Aorta (tissue), 5 donors: ENCODE measurements around the gene P2RY12. TPM values are rescaled to one million over a fixed set of nuclear protein-coding genes. Genes with fewer than 3 reads are reported as not detected.

Experiments
- ATAC-seq: fragments of 200-7000 bp; cut with Tn5 transposase; one replicate; pipeline ENCODE4 v1.9.1; 2022; ENCODE audit warnings: moderate library complexity; ENCODE audit not compliant: low FRiP score
- DNase-seq, 2 donors: peaks; one replicate each; pipeline ENCODE4 v3.0.0-alpha.2; 2020
- H3K27ac ChIP-seq, 2 donors: one replicate each; pipeline ENCODE4 v1.5.1; 2013; ENCODE audit warnings: low read length in 2 of 2, mild to moderate bottlenecking in 2 of 2, moderate library complexity in 2 of 2, control low read depth in 1 of 2, inconsistent platforms in 1 of 2, low read depth in 1 of 2
- H3K27me3 ChIP-seq, 2 donors: one replicate each; pipeline ENCODE4 v1.6.1; 2013; ENCODE audit warnings: control low read depth in 1 of 2, low read length in 1 of 2, mild to moderate bottlenecking in 1 of 2, moderate library complexity in 1 of 2; ENCODE audit not compliant: insufficient read depth in 2 of 2, control insufficient read depth in 1 of 2
- H3K36me3 ChIP-seq, 2 donors: one replicate each; pipeline ENCODE4 v1.6.1; 2013; ENCODE audit warnings: control low read depth in 1 of 2, low read length in 1 of 2, mild to moderate bottlenecking in 1 of 2; ENCODE audit not compliant: insufficient read depth in 2 of 2, control insufficient read depth in 1 of 2
- H3K4me1 ChIP-seq, 2 donors: one replicate each; pipeline ENCODE4 v1.6.1; 2013; ENCODE audit warnings: low read length in 2 of 2, control low read depth in 1 of 2, mild to moderate bottlenecking in 1 of 2, moderate library complexity in 1 of 2; ENCODE audit not compliant: insufficient read depth in 2 of 2, control insufficient read depth in 1 of 2
- H3K4me3 ChIP-seq, 2 donors: one replicate each; pipeline ENCODE4 v1.5.1; 2013; ENCODE audit warnings: low read length in 2 of 2, control low read depth in 1 of 2, mild to moderate bottlenecking in 1 of 2
- H3K9me3 ChIP-seq: one replicate; pipeline ENCODE4 v1.6.1; 2013; ENCODE audit warnings: mild to moderate bottlenecking, low read length; ENCODE audit not compliant: control insufficient read depth
- WGBS, 2 donors: extraction: QIAGEN DNeasy Blood & Tissue Kit; methylation state at CpG; one replicate each; pipeline ENCODE4 v1.1.7; 2013; 5-methylcytosine and 5-hydroxymethylcytosine counted together
- intact Hi-C, 2 donors: fragments of 100-400 bp; cut with DNase I; formaldehyde crosslinking; loops; one replicate each; pipeline versions ENCODE4 v1.14.2 to v1.15.0; 2022
- polyA plus RNA-seq, 2 donors: library from polyadenylated mRNA; stranded (reverse); fragments of 200-250 nt; gene quantifications; one replicate each; pipeline ENCODE4 v1.2.3, GENCODE V29; 2013
- total RNA-seq, 2 donors: library from RNA; stranded (reverse); fragmentation: NEBNext Ultra II Directional; extraction: Animal tissue kit (Norgen Biotek cat#: 25700); gene quantifications; one replicate each; pipeline ENCODE4 v1.2.1, GENCODE V29; 2021
- donor health status: healthy with polysubstance abuse.
- donor health status: Bipolar disorder and iron deficiency.
- donor health status: DM: no; HTN: no; CAD: no.
- donor health status: DM: no; HTN: no; CAD: no.
- donor health status: DM: yes; HTN: yes; CAD: no.

Gene P2RY12
- total and polyA plus RNA-seq, 4 donors: 0.87 to 5.1 (median 2.8) TPM

DNA sequence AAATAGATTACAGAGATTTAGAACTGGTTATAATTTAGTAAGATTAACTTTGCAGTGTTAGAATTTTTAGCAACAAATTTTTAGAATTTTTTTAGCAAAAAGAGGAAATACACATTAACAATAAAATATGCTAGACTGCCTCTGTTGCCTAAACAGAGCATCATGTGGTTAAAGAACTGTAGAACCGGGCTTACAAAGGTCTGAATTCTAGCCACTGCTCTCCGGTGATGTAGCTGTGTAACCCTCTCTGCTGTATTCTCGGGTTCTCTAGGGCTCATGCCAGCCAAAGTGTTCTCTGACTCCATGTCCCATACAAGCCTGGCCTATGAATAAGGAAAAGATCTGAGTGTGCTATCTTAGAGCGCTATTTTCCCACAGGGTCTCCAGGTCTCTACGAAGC lies 2.9 kb upstream of the P2RY12 start:
- Histone ChIP-seq H3K9me3 (no peaks in the 10 kb centered on the region), H3K4me3 (no peak overlapping the region), H3K27ac (no peak overlapping the region), H3K4me1 (no peaks in the 10 kb centered on the region), H3K36me3 (no peaks in the 10 kb centered on the region), H3K27me3 (no peaks in the 10 kb centered on the region)
- intact Hi-C loops: no loop called here
- ATAC-seq (peak; percentile 14), DNase-seq (no peak)
- 86 to 87% methylated on average over 5 of the region's 5 CpGs for WGBS, 2 donors

DNA sequence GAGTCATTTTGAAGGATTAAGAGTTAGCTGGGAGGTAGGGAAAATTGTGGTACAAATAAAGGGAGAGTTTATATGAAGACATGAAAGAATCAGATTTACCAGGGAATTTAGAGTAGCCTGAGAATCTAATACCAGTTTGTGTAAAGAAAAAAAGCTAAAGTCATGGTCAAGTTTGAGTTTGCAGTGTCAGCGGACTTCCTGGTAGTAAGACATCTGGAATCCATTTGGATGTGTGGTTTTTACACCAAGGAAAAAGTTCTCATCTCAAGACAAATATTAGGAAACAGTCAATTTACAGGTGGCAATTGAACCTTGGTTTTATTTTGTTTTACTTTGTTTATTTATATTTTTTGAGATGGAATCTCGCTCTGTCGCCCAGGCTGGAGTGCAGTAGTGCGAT lies 1.5 kb upstream of the P2RY12 start:
- Histone ChIP-seq H3K27ac (no peak overlapping the region), H3K9me3 (no peaks in the 10 kb centered on the region), H3K27me3 (no peaks in the 10 kb centered on the region), H3K4me1 (no peaks in the 10 kb centered on the region), H3K4me3 (no peak overlapping the region), H3K36me3 (no peaks in the 10 kb centered on the region)
- intact Hi-C loops: no loop called here
- no peak for DNase-seq
- no peak for ATAC-seq
- WGBS, 2 donors: 80 to 96% methylated on average over 4 of the region's 4 CpGs

DNA sequence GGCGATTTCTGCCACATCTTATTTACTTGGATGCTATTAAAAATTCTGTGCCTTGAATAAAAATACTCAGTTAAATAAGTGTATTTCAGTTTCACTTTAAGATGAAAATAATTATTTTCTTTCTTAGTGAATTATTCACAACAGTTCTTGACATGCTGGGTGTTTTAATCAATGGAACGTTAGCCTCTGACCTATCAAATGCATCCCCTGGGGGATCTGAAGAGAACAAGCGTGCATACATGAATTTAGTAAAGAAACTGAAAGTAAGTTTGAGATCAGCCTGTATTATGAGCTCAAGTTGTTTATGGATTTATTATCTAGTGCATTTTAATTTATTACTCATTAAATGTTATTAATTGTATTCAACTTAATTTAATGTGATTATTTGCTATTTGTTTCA lies 597 bp downstream of the P2RY12 start:
- no peak for DNase-seq
- H3K4me3 ChIP-seq: no peak overlapping the region
- intact Hi-C loops: no loop called here
- H3K9me3 ChIP-seq: no peaks in the 10 kb centered on the region
- WGBS, 2 donors: 61 to 74% methylated on average over 3 of the region's 3 CpGs
- H3K27me3 ChIP-seq: no peaks in the 10 kb centered on the region
- H3K4me1 ChIP-seq: no peaks in the 10 kb centered on the region
- ATAC-seq: no peak
- no peak overlapping the region for H3K27ac ChIP-seq
- H3K36me3 ChIP-seq: no peaks in the 10 kb centered on the region

DNA sequence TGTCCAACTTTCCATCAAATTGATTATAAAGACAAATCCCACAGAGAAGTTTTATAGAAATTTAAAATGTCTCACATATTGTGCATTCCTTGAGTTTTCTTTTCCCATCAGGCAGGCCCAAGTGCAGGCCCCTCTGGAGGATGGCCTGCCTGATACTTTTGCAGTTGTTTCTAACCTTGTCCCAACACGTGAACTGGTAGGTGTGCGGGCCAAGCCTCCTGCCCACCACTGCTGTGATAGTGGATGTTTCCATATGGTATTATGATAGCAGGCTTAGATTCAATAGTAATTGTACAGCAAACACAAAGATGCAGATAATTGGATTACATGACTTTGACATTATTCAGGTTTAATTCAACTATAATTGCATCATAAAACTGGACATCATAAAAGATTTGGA lies 1.4 kb downstream of the P2RY12 start:
- no peak for ATAC-seq
- H3K9me3 ChIP-seq: no peaks in the 10 kb centered on the region
- H3K4me3 ChIP-seq: no peak overlapping the region
- intact Hi-C loops: no loop called here
- no peaks in the 10 kb centered on the region for H3K27me3 ChIP-seq
- WGBS, 2 donors: 85% methylated on average over 2 of the region's 2 CpGs
- H3K27ac ChIP-seq: no peak overlapping the region
- no peaks in the 10 kb centered on the region for H3K4me1 ChIP-seq
- H3K36me3 ChIP-seq: no peaks in the 10 kb centered on the region
- DNase-seq: no peak

DNA sequence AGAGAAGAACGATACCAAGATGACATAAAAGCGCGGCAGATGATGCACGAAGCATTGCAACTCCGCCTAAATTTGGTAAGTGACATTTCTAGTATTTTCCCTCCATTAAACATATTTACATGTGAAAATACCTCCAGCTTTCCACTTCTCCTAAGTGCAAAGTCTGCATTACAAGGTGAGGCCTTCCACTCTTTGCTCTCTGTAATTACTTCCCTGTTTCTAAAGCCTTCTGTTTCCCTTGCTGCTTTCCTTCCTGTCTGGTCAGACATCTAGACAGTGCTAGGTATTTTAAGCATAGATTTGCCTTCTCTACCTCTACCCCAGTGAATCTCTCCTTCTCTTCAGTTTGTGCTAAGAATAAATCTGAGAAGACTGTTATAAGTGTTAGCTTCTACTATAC lies 1.9 kb downstream of the P2RY12 start:
- intact Hi-C loops: no loop called here
- Histone ChIP-seq H3K27ac (no peak overlapping the region), H3K4me1 (no peaks in the 10 kb centered on the region), H3K27me3 (no peaks in the 10 kb centered on the region), H3K9me3 (no peaks in the 10 kb centered on the region), H3K4me3 (no peak overlapping the region), H3K36me3 (no peaks in the 10 kb centered on the region)
- 93 to 97% methylated on average over 5 of the region's 5 CpGs for WGBS, 2 donors
- DNase-seq (no peak), ATAC-seq (no peak)

DNA sequence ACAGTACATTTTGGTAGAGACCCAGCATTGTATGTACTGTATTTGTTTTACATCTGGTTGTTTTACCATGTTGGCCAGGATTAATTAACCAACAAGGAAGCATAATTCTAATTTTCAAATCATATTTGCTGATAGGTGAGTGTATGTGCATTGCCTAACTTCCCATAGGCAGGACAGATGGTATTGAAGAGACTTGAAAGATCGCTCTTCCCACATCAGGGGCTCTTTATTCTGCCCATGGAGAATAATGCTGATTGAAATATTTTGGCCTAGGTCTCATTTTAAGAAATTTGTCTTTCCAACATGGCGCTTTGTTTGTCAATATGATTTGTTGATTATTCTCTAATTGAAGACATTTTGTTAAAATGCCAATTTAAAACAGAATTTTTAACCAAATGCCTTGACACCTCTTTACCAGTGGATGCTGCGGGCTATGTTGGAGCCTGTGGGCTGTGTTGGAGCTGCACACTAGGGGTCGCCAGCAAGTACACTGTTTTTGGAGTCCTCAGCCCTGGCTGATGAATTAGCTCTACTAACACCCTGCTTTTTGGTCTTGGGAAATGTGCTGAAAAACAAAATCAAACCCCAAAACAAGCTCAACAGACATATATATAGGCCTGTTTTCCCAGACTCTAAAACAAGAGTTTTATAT lies 5.3 kb downstream of the P2RY12 start:
- peak; percentile 74 for ATAC-seq
- DNase-seq: peak in 1 of 2 donors; percentile 57
- no peaks in the 10 kb centered on the region for H3K27me3 ChIP-seq

DNA sequence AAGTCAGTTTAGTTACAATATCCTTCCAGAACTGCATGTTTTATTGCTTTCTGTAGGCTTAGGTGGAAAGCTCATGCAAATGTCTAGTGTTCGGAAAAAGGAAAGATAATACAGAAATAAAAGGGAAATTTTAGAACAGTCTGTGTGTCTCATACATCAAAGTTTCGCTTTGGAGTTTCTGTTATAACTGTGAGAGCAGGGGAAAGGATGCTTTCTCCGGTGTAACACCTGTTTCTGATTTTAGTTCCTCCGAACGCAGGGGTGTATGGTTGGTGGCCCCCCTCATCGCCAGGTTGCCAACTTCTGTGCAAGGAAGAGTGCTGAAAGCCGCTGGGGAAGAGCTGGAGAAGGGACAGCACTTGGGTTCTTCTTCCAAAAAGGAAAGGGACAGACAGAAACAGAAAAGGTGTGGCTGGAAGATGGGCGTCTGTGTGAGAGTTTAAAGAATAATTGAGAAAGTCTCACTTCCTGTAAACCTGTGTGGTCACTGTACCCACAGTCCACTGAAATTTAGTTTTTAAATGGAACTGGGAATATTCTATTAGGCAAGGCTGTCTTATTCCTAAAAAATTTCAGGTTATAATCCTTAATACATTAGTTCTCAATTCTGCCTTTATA lies 6.7 kb downstream of the P2RY12 start:
- ATAC-seq: no peak
- no peak for DNase-seq
- no peaks in the 10 kb centered on the region for H3K4me1 ChIP-seq
- 93 to 95% methylated on average over 8 of the region's 8 CpGs for WGBS, 2 donors
- no peaks in the 10 kb centered on the region for H3K36me3 ChIP-seq
- intact Hi-C loops: no loop called here
- no peak overlapping the region for H3K4me3 ChIP-seq
- no peaks in the 10 kb centered on the region for H3K9me3 ChIP-seq
- H3K27ac ChIP-seq: no peak overlapping the region
- no peaks in the 10 kb centered on the region for H3K27me3 ChIP-seq

More for the DNA sequence above, 5.3 kb downstream of the P2RY12 start:
- intact Hi-C loops: no loop called here
- Histone ChIP-seq H3K4me1 (no peaks in the 10 kb centered on the region), H3K4me3 (no peak overlapping the region), H3K36me3 (no peaks in the 10 kb centered on the region), H3K27ac (no peak overlapping the region), H3K9me3 (no peaks in the 10 kb centered on the region)
- 67 to 70% methylated on average over 4 of the region's 4 CpGs for WGBS, 2 donors

DNA sequence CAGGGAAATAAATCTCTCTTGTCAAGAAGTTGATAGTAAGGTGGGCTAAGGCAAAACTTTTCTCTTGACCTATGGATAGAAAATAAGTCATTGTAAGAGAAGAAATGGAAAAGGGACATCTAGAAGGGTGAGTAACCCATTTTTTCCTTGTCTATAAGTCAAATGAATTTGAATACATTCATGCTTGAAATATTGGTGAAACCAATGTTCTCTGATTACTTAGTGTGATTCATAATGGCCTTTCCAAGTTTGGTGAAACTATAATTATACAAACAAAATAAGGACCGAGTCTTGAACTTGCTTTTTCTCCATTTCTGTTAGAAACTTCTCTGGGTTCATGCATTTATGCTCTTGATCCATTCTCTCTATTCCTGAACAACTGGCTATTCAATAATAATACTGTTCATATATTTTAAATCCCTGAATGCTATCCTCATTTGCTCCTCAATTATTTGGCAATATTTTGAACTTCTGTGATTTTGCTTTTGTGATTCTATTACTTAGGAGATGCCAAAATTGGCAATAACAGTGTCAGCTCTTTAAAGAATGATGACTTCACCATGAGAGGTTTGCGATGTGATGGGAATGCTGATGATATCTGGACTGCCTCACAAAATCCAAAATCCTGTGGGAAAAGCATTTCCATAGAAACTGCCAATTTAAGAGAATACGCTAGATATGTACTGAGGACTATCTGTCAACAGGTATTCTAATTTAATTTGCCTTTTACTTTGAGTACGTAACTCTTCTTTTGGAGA lies 12.3 kb downstream of the P2RY12 start:
- H3K9me3 ChIP-seq: no peaks in the 10 kb centered on the region
- H3K27ac ChIP-seq: no peak overlapping the region
- H3K4me1 ChIP-seq: no peaks in the 10 kb centered on the region
- intact Hi-C loops: no loop called here
- no peak overlapping the region for H3K4me3 ChIP-seq
- DNase-seq (no peak), ATAC-seq (no peak)
- H3K27me3 ChIP-seq: no peaks in the 10 kb centered on the region
- no peaks in the 10 kb centered on the region for H3K36me3 ChIP-seq
- 69 to 84% methylated on average over 4 of the region's 4 CpGs for WGBS, 2 donors

DNA sequence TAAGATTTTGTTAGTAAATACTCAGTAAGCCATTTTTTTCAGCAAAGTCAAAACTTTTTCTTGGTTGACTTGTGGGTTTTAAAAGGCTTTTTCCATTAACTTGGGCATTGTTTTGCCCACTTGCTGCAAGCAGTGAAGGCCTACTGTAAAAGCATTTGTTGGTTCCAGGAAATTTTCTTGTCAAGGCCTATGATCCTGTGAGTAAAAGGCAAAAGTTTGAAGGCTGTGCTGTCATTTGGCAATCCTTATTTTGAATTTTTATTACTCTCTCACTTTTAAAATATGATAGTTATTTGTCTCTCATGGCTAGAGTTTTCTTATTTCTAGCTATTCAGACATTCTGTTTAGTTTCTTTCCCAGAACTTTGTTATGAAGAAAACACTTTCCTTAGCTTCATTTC lies 13.0 kb downstream of the P2RY12 start:
- Histone ChIP-seq H3K36me3 (no peaks in the 10 kb centered on the region), H3K4me3 (no peak overlapping the region), H3K9me3 (no peaks in the 10 kb centered on the region), H3K4me1 (no peaks in the 10 kb centered on the region), H3K27me3 (no peaks in the 10 kb centered on the region), H3K27ac (no peak overlapping the region)
- intact Hi-C loops: no loop called here
- ATAC-seq (no peak), DNase-seq (no peak)
